Measurements from ENCODE around the gene SNED1.

Gene SNED1

DNA sequence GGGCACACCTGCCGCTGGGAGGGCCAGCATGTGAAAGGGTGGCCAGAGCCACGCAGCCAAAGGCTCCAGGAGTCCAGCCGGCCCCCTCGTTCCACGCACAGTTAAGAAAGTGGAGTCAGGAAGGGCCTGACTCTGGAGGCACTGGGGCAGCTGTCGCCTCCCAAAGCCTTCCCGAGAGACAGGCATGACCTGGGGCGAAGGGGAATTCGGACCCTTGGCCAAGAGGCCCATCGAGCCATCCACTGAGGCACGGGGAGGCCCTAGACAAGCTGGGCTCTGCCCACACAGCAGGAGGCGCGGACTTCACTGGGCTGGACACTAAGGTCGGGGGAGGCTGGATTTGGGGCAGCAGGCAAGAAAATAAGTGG is 38.5 kb upstream of the SNED1 start:
- Histone ChIP-seq H3K27ac (no peak overlapping the region), H3K4me3 (ENCODE audit: low read depth, low read length) (no peak overlapping the region), H3K36me3 (no peaks in the 10 kb centered on the region), H3K9me3 (ENCODE audit: severe bottlenecking) (no peaks in the 10 kb centered on the region), H3K27me3 (ENCODE audit: insufficient read depth, low read depth, severe bottlenecking) (no peaks in the 10 kb centered on the region)
- DNase-seq: no peak
- TF ChIP-seq, protein P1, sequence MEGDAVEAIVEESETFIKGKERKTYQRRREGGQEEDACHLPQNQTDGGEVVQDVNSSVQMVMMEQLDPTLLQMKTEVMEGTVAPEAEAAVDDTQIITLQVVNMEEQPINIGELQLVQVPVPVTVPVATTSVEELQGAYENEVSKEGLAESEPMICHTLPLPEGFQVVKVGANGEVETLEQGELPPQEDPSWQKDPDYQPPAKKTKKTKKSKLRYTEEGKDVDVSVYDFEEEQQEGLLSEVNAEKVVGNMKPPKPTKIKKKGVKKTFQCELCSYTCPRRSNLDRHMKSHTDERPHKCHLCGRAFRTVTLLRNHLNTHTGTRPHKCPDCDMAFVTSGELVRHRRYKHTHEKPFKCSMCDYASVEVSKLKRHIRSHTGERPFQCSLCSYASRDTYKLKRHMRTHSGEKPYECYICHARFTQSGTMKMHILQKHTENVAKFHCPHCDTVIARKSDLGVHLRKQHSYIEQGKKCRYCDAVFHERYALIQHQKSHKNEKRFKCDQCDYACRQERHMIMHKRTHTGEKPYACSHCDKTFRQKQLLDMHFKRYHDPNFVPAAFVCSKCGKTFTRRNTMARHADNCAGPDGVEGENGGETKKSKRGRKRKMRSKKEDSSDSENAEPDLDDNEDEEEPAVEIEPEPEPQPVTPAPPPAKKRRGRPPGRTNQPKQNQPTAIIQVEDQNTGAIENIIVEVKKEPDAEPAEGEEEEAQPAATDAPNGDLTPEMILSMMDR (IDR thresholded peaks at IDR 0.05; ENCODE audit: low read depth, low read length): no peak

DNA sequence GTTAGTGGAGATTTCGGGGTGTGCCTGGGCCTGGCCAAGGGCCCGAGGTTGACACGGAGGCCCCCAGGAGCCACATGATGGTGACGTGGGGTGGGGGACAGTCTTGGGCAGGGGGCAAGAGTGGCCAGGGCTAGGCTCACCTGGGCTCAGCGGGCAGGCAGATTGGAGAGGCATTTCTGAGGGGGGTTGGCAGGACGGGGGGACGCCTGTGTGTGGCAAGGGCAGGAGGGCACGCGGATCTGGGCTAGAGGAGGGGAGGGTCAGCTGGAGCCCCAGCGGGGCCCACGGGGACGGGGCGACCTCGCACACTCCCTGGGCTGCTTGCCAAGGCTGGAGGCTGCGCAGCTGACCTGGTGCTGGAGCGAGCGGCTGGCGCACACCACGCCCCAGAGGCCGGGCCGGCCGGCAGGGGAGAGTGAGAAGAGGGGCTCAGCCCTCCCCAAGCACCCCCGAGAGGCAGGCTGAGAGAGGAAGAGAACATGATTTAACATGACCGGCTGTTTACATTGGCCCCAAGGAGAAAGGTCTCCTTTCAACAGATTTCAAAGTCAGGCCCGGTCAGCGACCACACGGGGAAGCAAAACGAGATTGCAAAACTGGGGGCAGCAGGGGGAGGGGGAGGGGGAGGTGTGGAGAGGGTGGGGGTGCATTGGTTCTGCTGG is 38.0 kb upstream of the SNED1 start:
- Histone ChIP-seq H3K4me3 (ENCODE audit: low read depth, low read length) (no peak overlapping the region), H3K36me3 (no peaks in the 10 kb centered on the region), H3K9me3 (ENCODE audit: severe bottlenecking) (no peaks in the 10 kb centered on the region), H3K27ac (no peak overlapping the region), H3K27me3 (ENCODE audit: insufficient read depth, low read depth, severe bottlenecking) (no peaks in the 10 kb centered on the region)
- peak; percentile 4 for DNase-seq
- TF ChIP-seq, protein P1 (IDR thresholded peaks at IDR 0.05; ENCODE audit: low read depth, low read length): no peak

DNA sequence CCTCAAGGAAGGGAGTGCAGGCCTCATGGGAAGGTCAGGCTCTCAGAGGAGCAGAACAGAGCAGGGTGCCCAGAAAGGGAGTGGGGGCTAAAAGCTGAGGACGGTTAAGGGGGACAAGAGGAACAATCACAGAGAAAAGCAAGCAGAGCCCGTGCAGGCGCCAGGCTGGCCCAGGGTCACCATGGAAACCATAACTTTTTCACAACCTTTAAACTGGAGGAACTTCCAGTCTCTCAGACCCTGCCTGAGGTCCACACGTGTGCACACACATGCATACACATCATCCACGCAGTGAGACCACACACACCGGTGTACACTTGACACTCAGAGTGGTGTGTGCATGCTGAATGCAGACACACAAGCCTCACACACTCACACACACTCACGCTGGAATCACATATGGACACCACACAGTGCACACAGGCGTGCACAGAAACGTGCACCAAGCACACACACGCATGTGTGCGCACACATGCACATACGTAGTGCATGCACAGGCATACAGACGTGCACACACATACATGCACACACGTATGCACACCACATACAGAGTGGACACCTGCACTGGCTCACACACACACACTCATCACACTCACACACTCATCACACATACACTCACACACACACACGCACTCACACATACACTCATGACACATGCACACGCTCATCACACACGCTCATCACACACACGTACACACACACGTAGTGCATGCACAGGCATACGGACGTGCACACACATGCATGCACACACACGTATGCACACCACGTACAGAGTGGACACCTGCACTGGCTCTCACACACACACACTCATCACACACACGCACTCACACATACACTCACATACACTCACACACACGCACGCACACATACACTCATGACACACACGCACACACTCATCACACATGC is 37.2 kb upstream of the SNED1 start:
- H3K27ac ChIP-seq: no peak overlapping the region
- no peak for DNase-seq

DNA sequence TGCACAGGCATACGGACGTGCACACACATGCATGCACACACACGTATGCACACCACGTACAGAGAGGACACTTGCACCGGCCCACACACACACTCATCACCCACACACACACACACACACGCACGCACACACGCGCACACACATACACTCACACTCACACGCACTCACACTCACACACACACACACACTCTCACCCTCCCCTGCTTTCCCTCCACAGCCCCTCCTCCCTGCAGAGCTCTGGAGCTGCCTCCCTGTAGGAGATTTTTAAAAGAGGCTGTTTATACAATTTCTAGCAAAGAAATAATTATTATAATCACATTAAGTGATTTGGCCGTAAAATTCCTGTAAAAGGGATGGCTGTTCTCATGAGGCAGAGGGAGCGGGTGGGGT is 36.5 kb upstream of the SNED1 start:
- no peak for DNase-seq
- Histone ChIP-seq H3K4me3 (ENCODE audit: low read depth, low read length) (no peak overlapping the region), H3K36me3 (no peaks in the 10 kb centered on the region), H3K27me3 (ENCODE audit: insufficient read depth, low read depth, severe bottlenecking) (no peaks in the 10 kb centered on the region), H3K9me3 (ENCODE audit: severe bottlenecking) (no peaks in the 10 kb centered on the region), H3K27ac (no peak overlapping the region)
- TF ChIP-seq, protein P1 (IDR thresholded peaks at IDR 0.05; ENCODE audit: low read depth, low read length): no peak

More for the DNA sequence above, 37.2 kb upstream of the SNED1 start:
- no peak overlapping the region for H3K4me3 ChIP-seq (ENCODE audit: low read depth, low read length)
- H3K36me3 ChIP-seq: no peaks in the 10 kb centered on the region
- no peaks in the 10 kb centered on the region for H3K27me3 ChIP-seq (ENCODE audit: insufficient read depth, low read depth, severe bottlenecking)
- H3K9me3 ChIP-seq (ENCODE audit: severe bottlenecking): no peaks in the 10 kb centered on the region
- TF ChIP-seq, protein P1 (IDR thresholded peaks at IDR 0.05; ENCODE audit: low read depth, low read length): no peak

DNA sequence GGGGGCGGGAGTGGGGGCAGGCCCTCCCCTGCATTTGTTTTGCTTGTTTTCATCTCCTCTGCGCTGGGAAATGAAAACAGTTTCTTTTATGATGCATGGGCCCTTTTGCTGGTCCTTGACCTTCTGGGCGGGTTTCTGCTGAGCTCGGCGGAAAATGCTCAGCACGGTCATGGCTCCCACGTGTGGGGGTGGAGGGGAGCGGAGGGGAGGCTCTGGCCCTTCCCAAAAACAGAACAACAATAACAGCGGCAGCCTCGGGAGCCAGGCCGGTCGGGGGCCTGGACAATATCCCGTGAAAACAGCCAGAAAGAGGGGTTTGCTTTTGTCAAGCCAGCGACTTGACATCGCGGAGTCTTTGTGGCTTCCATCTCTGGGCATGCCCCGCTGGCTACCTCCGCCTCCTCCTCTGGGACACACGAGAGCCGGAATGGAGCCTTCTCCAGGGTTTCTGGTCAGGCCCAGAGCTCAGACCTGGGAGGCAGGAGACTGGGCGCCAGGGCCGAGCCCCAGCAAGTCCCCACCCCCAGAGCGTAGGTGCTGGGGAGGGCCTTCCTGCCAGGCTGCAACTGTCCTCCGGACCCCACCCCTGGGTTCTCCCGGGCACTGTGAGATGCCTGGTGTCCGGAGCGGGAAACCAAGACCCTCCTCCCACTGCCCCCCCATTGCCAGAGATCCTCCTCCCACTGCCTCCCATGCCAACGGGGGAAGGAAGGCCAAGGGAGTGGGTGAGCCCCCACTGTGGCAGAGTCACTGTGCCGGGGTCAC is 35.9 kb upstream of the SNED1 start:
- H3K27me3 ChIP-seq (ENCODE audit: insufficient read depth, low read depth, severe bottlenecking): no peaks in the 10 kb centered on the region
- TF ChIP-seq, protein P1 (IDR thresholded peaks at IDR 0.05; ENCODE audit: low read depth, low read length): no peak
- no peaks in the 10 kb centered on the region for H3K36me3 ChIP-seq
- no peak overlapping the region for H3K27ac ChIP-seq
- H3K9me3 ChIP-seq (ENCODE audit: severe bottlenecking): no peaks in the 10 kb centered on the region
- H3K4me3 ChIP-seq (ENCODE audit: low read depth, low read length): no peak overlapping the region
- no peak for DNase-seq

Measured in WERI-Rb-1 (cell line).